GM23338 (cell line): ENCODE results near the gene KCNMB2.

ENCODE experiments used
- CREB1 ChIP-seq: fragments of 250-450 bp; sonication (Bioruptor Pico); IDR thresholded peaks from 2 replicates; pipeline ENCODE4 v1.5.0; 2020; ENCODE audit warnings: low read depth, mild to moderate bottlenecking, moderate library complexity
- EZH2 ChIP-seq: fragments of 200-600 bp; sonication (generic); IDR thresholded peaks from one replicate; pipeline ENCODE4 v1.8.0; 2017; ENCODE audit warnings: antibody characterized with exemption, mild to moderate bottlenecking, low read depth; ENCODE audit not compliant: unreplicated experiment
- EZH2phosphoT487 ChIP-seq: fragments of 200-600 bp; sonication (generic); IDR thresholded peaks from one replicate; pipeline ENCODE4 v1.8.1; 2018; ENCODE audit warnings: antibody characterized with exemption; ENCODE audit not compliant: unreplicated experiment
- JUNB ChIP-seq: IDR thresholded peaks from one replicate; pipeline ENCODE4 v1.6.1; 2016; ENCODE audit warnings: antibody characterized with exemption; ENCODE audit not compliant: unreplicated experiment
- POLR2AphosphoS5 ChIP-seq: IDR thresholded peaks from 2 replicates; pipeline ENCODE4 v1.6.1; 2016; ENCODE audit warnings: antibody characterized with exemption, low read depth
- STAT1 ChIP-seq: IDR thresholded peaks from one replicate; pipeline ENCODE4 v1.6.1; 2016; ENCODE audit warnings: antibody characterized with exemption; ENCODE audit not compliant: unreplicated experiment
- ZNF114 ChIP-seq: fragments of 250-450 bp; sonication (Bioruptor Pico); IDR thresholded peaks from 2 replicates; pipeline ENCODE4 v1.5.0; 2020; ENCODE audit warnings: mild to moderate bottlenecking, moderate library complexity
- TF ChIP-seq, protein P1 (sequence below), 2 experiments: fragments of 200-600 bp in 1 of 2; sonication (generic) in 1 of 2; conservative IDR thresholded peaks; 2 replicates each; pipeline versions ENCODE4 v1.5.1 to v1.6.1; 2016 to 2017; ENCODE audit warnings: antibody characterized with exemption in 2 of 2, low read depth in 2 of 2, mild to moderate bottlenecking in 2 of 2, moderate library complexity in 1 of 2
- TF ChIP-seq, protein P2 (sequence below): IDR thresholded peaks from one replicate; pipeline ENCODE4 v1.6.1; 2018; ENCODE audit warnings: antibody characterized with exemption; ENCODE audit not compliant: unreplicated experiment
- TF ChIP-seq, protein P3 (sequence below): IDR thresholded peaks from 2 replicates; pipeline ENCODE4 v1.6.1; 2016; ENCODE audit warnings: antibody characterized with exemption

DNA sequence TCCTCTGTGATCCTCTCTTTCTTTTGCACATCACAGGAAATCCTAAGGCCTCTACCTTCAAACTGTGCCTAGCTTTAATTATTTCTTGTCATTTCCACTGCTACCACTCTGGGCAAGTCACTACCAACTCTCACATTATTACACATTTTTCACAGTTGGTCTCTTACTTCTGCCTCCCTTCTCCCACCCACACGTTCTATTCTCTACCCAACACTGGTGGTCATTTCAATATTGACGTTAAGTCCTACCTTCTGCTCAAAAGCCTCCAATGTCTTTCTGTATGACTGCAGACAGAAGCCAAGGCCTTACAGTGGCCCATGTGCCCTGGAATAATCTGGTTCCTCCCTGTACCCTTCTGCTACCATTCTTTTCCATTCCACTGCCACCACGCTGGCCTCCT, 3.9 kb downstream of the KCNMB2 start:
- TF ChIP-seq, protein P1, sequence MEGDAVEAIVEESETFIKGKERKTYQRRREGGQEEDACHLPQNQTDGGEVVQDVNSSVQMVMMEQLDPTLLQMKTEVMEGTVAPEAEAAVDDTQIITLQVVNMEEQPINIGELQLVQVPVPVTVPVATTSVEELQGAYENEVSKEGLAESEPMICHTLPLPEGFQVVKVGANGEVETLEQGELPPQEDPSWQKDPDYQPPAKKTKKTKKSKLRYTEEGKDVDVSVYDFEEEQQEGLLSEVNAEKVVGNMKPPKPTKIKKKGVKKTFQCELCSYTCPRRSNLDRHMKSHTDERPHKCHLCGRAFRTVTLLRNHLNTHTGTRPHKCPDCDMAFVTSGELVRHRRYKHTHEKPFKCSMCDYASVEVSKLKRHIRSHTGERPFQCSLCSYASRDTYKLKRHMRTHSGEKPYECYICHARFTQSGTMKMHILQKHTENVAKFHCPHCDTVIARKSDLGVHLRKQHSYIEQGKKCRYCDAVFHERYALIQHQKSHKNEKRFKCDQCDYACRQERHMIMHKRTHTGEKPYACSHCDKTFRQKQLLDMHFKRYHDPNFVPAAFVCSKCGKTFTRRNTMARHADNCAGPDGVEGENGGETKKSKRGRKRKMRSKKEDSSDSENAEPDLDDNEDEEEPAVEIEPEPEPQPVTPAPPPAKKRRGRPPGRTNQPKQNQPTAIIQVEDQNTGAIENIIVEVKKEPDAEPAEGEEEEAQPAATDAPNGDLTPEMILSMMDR (conservative IDR thresholded peaks at IDR 0.05; ENCODE audit: low read depth in 2 of 2): no peak
- TF ChIP-seq POLR2AphosphoS5 (no peak), CREB1 (CRISPR knock-in tag) (no peak), EZH2 (no peak), JUNB (no peak), ZNF114 (CRISPR knock-in tag) (no peak), EZH2phosphoT487 (no peak), STAT1 (no peak)
- TF ChIP-seq, protein P2, sequence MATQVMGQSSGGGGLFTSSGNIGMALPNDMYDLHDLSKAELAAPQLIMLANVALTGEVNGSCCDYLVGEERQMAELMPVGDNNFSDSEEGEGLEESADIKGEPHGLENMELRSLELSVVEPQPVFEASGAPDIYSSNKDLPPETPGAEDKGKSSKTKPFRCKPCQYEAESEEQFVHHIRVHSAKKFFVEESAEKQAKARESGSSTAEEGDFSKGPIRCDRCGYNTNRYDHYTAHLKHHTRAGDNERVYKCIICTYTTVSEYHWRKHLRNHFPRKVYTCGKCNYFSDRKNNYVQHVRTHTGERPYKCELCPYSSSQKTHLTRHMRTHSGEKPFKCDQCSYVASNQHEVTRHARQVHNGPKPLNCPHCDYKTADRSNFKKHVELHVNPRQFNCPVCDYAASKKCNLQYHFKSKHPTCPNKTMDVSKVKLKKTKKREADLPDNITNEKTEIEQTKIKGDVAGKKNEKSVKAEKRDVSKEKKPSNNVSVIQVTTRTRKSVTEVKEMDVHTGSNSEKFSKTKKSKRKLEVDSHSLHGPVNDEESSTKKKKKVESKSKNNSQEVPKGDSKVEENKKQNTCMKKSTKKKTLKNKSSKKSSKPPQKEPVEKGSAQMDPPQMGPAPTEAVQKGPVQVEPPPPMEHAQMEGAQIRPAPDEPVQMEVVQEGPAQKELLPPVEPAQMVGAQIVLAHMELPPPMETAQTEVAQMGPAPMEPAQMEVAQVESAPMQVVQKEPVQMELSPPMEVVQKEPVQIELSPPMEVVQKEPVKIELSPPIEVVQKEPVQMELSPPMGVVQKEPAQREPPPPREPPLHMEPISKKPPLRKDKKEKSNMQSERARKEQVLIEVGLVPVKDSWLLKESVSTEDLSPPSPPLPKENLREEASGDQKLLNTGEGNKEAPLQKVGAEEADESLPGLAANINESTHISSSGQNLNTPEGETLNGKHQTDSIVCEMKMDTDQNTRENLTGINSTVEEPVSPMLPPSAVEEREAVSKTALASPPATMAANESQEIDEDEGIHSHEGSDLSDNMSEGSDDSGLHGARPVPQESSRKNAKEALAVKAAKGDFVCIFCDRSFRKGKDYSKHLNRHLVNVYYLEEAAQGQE: no peak
- TF ChIP-seq, protein P3, sequence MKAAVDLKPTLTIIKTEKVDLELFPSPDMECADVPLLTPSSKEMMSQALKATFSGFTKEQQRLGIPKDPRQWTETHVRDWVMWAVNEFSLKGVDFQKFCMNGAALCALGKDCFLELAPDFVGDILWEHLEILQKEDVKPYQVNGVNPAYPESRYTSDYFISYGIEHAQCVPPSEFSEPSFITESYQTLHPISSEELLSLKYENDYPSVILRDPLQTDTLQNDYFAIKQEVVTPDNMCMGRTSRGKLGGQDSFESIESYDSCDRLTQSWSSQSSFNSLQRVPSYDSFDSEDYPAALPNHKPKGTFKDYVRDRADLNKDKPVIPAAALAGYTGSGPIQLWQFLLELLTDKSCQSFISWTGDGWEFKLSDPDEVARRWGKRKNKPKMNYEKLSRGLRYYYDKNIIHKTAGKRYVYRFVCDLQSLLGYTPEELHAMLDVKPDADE: no peak
